DLD1 (cell line): ENCODE data around the gene HLA-DOA.

Experiments
- in situ Hi-C: cut with HindIII; loops from 2 replicates; pipeline ENCODE4 v1.10.0; 2017; ENCODE audit warnings: low sequenced_read_pairs

Gene HLA-DOA

DNA sequence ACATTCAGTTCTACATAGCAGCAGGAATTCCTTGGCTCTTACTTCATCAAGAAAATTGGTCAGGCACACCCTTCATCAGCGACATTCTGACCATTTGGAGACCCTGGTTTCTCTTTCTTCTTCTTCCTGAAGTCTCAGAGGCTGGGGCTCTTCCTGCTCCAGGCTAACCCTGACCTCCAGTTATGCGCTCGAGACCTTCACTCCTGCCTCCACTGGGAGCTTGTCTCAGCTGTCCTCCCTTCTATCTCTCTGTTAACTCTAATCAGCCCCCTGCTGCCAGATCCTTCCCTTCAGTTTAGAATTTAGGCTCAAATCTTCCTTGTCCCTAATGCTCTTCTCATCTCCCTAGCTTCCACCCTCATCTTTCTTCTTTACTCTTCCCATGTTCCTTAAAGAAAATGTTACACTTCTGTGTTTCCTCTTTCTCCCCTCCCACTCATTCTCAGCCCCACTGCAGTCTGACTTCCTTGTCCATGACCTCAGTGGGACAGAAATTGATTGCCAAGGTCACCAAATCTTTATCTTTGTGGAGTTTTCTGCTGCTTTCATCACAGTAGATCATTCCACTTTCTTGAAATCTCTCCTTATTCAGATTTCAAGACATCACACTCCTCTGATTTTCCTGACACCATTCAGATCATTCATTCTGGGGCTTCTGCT, 8.4 kb upstream of the HLA-DOA start:
- in situ Hi-C loops, result no loop called here

DNA sequence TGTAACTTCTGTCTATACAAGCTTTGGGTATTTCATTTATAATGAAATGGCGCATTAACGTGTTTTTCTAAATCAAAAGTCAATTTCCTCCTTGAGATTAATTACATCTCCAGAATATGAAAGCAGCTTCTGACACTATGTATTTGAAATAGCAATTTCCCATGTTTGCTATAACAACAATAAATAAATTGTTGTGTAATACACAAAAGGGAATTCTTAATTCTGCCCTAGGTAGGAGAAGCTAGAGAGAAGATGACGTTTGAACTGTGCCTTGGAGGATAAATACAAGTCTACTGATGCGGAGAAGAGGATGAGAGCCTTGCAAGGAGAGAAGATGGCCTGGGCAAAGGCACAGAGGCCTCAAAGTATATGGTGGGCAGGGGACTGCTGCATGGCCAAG, 7.6 kb upstream of the HLA-DOA start:
- in situ Hi-C loops, result no loop called here

DNA sequence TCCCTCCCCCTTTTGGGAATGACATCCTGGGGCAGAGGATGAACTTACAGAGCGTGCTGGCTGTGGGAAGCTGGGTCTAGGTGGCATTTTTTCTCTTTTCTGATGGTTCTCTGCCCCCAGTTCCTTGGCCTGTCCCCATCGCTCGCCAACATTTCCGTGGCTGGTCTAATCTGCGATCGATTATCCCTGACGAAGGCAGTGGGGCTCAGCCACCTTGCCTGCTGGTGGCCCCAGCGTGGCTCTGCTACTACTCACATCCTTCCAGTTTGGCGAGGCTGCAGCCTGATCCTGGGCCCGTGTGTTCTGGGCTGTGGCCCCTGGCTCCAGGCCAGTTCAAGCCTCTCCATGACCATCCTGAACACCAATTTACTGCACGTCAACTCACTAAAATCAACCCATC, 6.4 kb upstream of the HLA-DOA start:
- in situ Hi-C loops, result no loop called here

DNA sequence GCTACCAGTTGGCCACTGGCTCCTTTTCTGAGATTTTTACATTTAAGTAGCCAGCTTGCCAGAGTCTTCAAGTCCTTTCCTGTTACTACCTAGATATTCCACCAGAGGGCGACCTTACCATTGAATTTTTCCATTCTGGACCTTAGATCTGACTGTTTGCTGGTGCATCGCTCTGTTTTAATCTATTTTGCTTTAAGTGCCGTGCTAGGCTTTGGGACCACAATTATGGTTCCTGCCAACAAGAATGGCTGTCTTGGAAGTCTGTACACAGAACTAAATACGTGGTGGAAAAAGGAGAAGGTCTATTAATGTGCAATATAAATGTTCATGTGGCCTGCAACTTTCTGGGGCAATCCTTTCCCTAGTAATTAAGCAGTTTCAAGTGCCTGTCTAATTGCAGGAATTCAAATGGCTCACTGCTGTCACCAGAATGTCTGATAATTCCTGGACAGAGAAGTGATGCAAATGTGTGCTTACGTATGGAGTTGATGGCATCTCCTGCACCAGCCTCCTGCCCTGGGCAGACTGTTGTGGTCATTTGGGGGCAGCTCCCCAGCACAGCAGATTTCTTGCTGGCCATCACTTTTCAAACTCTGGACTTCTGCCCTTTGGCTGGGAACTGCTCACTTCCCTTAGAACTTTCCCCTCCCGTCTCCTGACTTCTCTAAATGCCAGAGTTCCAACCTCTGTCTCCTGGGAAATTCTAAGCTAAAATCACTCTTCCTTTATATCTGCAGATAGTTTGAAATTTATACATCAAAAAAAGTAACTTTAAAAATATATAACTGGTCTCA, 5.6 kb upstream of the HLA-DOA start:
- in situ Hi-C loops, result no loop called here

DNA sequence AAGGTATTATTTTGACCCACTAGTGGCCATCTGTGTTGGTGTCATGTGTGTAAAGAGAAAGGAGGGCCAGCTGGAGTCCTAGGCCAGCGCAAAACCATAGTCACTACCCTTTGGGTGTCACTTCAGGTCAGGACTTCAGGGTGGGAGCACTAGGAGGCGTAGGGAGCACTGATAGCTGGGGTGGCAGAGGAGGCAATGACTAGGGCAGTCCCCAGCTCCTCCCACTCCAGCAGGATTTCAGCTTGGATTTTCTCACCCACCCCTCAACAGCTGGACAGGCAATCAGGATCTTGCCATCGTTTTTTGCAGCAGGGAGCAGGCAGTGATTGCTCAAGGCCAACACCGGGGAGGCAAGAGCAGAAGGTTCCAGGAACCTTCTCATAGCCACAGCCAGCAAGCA, 4.2 kb upstream of the HLA-DOA start:
- in situ Hi-C loops, result no loop called here

DNA sequence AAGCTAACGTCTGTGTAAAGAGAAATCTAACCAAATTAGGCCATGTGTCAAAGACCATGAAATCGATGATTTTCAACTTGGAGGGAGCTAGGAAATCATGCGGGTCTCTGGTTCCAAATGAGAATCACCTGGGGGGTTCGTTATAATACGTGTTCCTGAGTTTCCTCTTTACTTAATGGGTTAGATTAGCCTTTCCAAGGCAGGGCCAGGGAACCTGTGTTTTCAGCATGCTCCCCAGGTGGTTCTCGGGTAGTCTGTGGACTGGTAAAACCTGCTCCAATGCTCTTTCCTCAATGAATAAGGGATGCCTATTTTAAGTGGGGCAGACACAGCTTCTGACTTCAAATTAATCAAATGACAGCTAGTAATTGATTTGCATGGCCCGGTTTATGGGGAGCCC, 965 bp upstream of the HLA-DOA start:
- in situ Hi-C loops, result no loop called here

DNA sequence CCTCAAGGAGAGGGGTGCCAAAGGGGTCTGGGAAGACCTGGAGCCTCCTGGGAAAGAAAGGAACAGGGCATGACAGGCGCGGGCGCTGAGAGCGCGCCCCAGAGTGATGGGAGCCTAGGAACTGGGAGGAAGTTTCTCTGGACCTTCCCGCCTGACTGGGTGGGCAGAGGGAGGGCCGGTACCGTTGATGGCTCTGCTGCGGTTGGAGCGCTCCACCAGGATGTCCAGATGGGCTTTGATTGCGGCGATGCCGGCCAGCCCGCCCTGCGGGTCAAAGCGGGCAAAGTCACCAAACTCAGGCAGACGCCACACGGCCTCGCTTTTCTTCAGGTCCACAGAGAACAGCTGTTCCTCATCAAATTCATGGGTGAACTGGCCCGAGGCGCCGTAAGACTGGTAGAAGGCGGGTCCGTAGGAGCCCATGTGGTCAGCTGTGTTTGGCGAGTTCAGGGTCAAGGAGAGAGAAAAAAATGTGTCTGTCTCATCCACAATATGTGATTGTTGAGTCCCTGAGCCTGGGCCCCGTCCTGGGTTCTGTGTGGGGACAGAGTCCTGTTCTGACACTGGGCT, 1.5 kb downstream of the HLA-DOA start:
- in situ Hi-C loops, result no loop called here

DNA sequence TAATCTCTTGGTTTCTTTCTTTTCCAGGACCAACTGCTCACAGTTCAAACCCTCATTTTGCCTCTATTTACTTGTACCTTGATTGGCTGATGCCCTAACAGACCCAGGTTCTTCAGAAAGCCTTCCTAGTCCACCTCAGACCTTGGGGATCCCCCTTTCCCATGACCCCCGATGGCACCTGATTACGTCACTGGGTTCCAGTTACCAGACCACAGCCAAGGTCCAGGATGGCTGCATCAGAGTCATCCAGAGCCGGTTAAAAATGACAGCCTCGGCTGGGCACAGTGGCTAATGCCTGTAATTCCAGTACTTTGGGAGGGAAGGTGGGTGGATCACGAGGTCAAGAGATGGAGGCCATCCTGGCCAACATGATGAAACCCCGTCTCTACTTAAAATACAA, 4.5 kb downstream of the HLA-DOA start:
- in situ Hi-C loops, result no loop called here

DNA sequence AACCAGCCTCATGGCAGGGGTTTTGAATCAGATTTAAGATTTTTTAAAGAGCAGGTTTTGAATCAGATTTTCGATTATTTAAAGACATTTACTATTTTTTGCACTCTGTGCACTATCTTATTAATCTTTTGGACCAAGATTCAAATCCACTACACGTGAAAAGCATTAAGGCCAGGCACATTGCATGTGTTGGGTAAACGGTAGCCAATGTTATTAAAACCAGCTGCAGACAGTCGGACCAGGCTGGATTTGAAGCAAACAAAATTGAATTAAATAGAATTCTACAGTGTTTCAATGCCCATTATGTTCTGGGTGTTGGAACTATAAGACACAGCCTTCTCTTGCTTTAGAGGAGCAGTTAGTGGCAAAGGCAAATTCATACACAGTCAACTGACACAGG, 7.7 kb downstream of the HLA-DOA start:
- in situ Hi-C loops, result no loop called here

DNA sequence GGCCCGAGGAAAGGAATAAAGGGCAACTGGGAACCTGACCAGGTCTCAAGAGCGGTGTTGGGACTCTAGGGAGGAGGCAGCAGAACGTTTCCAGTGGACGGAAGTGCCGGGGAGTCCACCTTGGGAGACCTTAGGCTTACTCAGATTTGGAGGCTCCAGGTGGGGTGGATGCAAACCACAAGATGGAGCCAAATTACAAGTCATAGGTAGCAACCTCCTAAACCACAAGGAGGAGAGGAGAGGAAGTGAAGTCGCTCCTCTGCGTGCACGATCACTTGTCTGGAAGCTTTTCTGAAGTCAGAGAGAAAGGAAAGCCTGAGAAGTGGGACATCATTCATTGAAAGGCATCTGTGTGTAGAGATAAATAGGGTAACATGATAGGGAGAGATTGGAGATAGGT, 9.3 kb downstream of the HLA-DOA start:
- in situ Hi-C loops, result no loop called here

DNA sequence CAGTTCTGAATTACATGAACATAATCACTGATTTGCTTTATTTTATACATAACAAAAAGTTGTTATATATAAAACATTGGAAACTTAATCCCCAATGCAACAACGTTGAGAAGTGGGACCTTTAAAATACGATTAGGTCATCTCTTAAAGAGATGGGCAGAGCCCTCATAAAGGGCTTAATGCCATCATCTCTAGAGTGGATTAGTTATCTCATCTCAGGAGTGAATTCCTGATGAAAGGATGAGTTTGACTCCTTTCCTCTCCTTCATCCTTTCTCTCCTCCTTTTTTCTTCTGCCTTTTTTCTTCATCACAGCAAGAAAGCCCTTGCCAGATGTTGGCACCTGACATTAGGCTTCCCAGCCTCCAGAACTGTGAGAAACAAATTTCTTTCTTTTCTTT, 13.9 kb downstream of the HLA-DOA start:
- in situ Hi-C loops, result no loop called here

DNA sequence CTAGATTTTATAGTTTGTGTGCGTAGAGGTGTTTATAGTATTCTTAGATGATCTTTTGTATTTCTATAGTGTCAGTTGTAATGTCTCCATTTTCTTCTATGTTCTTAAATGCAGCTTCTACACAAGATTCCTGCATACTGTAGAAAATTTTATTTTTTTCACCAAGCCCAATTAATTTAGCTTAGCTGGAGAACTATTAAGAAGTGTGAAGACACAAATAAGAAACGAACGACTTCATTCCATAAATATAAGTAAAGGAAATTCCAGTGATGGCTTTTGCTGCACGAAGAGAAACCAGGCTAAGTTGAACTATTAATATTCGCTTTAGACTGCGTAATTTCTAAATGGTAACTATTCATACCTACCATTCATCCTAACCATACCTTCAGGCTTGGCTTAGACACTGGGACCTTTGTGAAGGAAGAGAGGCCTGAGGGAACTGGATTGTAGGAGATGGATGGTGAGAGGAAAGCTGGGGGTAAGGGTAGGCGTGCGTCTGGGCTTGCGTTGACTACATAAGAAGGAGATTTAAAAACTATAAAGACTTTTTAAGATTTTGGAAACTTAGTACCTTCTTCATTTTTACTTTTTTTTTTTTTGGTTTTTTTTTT, 15.9 kb downstream of the HLA-DOA start:
- in situ Hi-C loops, result no loop called here

DNA sequence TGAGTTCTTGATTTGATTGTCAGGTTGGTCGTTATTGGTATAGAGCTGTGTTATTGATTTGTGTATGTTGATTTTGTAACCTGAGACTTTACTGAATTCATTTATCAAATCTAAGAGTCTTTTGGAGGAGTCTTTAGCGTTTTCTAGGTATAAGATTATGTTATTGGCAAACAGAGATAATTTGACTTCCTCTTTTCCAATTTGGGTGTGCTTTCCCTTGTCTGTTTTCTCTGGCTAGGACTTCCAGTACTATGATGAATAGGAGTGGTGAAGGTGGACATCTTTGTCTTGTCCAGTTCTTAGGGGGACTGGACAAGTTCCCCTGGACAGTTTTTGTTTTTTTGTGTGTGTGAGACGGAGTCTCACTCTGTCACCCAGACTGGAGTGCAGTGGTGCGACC, 17.4 kb downstream of the HLA-DOA start:
- in situ Hi-C loops, result no loop called here

DNA sequence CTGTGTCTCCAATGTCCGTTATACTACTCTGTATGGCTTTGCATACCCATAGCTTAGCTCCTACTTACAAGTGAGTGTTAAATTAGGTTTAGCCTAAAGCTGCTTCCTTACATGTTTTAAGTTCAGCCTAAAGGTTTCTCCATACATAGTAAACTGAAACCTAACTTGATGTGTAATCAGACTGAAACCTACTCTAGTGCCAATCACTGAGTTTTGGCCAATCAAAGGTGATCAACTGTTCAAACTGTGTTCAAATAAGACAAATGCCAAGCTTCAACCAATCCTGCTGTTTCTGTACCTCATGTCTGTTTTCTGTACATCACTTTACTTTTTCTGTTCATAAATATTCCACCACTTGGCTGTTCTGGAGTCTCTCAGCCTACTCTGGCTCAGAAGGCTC, 20.0 kb downstream of the HLA-DOA start:
- in situ Hi-C loops, result loop anchor here (5.0 kb wide), 1 partner anchor 82 kb away; no protein-coding TSS in a partner anchor

DNA sequence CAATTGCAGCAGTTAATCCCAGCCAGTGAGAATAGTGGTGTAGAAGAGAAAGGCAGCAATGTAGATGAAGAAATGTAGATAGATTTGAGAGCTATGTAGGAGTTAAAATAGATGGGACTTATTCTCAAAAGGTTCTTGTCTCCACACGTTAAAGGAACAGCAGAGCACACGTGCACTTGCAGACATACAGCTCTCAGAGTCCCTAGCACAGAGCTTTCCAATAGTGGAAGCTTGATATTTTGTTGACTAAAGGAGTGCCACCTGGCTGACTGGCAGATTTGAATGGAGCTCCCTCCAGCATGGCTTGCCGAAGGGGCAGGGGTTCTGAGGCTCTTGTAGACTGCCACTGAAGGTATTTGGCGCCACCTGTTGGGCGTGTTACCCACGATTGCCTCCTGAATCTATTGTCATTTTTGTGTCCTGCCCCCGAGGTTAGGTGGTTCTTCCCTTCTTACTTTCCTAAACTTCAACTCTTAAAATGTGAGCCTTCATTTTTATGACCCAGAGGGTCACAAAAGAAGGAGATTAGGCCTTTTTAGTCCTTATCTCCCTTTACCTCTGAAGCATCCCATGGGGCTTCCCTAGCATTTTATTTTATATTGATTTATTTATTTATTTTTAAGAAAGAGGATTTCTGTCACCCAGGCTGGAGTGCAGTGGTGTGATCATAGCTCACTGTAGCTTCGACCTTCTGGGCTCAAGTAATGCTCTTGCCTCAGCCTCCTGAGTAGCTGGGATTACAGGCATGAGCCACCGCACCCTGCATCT, 24.6 kb downstream of the HLA-DOA start:
- in situ Hi-C loops, result loop anchor here (5.0 kb wide), 1 partner anchor 78 kb away; no protein-coding TSS in a partner anchor

DNA sequence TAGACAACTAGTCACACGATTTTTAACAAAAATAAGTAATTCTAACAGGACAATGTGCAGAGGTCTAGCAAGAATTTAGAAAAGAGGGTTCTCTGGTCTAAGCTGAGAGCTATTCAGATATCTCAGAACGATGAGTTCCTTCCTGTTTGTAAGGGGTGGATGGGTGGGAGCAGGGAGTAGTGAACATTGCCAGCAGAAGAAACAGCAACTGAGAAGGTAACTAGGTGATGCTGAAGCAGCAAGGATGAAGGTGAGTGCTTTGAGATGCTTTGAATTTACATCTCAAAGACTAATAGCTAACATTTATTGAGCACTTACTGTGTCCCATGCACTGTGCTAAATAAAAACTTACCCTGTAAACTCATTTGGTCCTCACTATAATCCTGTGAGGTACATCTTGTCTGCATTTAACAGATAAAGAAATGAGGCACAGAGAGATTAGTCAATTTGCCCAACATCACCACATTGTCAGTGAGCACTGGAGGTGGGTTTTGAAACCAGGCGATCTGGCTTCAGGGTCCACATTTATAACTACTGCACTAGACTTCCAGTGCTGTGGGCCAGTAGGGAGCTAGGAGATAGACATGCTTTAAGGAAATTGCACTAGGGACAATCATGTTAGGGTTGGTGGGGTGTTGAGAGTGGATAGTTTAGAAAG, 25.3 kb downstream of the HLA-DOA start:
- in situ Hi-C loops, result no loop called here

DNA sequence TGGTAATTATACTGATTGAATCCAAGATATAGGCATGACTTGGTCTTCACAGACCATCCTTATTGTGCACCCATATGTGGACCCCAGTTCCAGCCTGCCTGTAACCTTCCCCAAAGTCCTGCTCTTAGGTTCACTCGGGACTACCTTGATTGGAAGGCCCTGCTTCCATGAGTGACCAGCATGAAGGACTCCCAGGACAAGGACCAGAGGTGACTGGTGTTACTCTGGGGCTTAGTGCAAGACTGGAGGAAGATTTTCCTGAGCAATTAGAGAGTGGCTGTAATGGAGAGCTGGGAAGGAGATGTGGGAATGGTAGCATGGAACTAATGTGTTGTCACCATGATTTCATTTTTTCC, 25.9 kb downstream of the HLA-DOA start:
- in situ Hi-C loops, result no loop called here

DNA sequence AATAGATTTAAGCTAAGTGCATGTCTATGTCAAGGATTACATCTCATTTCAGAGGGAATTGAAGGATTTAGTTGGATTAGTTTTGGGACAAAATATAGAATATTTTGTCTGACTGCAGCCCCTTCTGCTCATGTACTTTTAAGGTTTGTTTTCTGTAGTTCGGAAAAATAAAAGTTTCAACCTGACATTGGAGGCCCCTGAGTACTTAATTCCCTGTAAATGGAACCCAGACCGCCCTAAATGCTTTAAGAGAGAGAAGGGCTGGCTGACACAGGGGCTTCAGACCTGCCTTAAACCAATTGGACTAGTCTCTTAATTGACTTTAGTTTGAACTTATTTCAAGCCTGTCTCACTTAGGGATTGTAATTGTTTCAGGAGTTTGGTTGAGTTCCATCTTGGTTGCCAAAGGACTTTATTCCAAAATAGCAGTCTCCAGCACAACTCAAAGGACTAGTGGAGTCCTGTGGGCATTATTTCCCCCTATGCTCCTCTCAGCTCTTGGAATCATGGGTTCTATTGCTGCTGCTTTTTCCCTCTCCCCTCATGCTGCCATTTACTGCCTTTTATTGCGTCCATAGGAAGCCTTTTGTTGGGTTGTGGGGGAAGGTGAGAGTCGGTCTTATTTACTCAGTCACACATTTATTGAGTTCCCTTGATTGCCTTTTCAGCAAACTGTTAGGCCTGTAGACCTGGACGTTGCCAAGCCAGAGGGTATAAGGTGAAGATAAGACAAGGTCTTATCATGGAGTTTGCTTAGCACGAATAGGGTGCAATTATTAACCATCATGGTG, 26.5 kb downstream of the HLA-DOA start:
- in situ Hi-C loops, result no loop called here

DNA sequence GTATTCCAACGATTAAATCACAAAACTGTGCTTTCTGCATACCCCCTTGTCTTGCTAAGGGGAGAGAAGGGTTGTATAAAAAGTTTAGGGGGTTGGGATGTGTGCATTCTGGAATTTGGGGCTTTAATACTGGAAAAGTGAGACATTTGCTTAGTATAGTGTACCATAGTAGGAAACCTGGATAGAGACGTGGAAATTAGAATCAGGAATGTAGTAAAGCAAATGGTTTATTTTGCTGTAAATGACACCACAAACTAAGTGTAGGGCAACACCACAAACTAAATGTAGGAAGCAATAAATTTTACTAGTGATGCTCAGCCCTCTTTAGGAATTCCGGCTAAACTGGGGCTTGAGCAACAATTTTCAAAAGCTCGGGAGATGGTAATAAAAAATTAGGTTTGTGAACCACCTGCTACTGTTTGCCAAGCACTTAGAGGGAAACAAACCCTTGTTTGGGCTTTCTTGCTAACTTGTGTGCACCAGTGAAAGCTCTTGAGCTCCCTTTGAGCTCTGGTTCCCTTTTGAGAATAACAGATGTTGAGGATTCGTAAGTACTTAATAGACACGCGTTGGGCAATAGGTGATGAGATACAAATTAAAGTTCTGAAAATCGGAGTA, 27.2 kb downstream of the HLA-DOA start:
- in situ Hi-C loops, result no loop called here
